Lower leg skin (tissue), 4 donors: ENCODE results near the gene ASF1B. TPM values are rescaled to one million over a fixed set of nuclear protein-coding genes. Genes with fewer than 3 reads are reported as not detected.
A peak's percentile ranks its signal among the peaks of the same experiment; 100 is the strongest.

ENCODE experiments used
- DNase-seq, 2 donors: peaks; one replicate each; pipeline ENCODE4 v3.0.0-alpha.2; 2019; ENCODE audit warnings: low spot score in 2 of 2
- H3K4me3 ChIP-seq: fragments of 200-600 bp; sonication (generic); 2 replicates; pipeline ENCODE4 v1.5.1; 2017; ENCODE audit warnings: mild to moderate bottlenecking, low read depth; ENCODE audit not compliant: poor library complexity, severe bottlenecking
- POLR2A ChIP-seq, 2 donors: fragments of 450-650 bp; IDR thresholded peaks; one replicate each; pipeline ENCODE4 v1.6.1; 2016 to 2017; ENCODE audit warnings: antibody characterized with exemption in 2 of 2, mild to moderate bottlenecking in 1 of 2, moderate library complexity in 1 of 2
- WGBS, 2 donors: methylation state at CpG; one replicate each; pipeline ENCODE4 v1.1.5; 2018; 5-methylcytosine and 5-hydroxymethylcytosine counted together
- intact Hi-C: fragments of 100-400 bp; cut with DNase I; formaldehyde crosslinking; loops from one replicate; pipeline ENCODE4 v1.15.0; 2023; ENCODE audit warnings: low total_unique reads
- total RNA-seq, 4 donors: library from RNA; depleted of rRNA; stranded (reverse); fragments of >200 nt; gene quantifications; one replicate each; pipeline ENCODE4 v1.1.0, GENCODE V29; 2016
- TF ChIP-seq, protein P1 (sequence below), 3 donors: fragments of 450-650 bp; IDR thresholded peaks; one replicate each; pipeline ENCODE4 v1.5.1; 2016; ENCODE audit warnings: antibody characterized with exemption in 3 of 3, mild to moderate bottlenecking in 3 of 3, moderate library complexity in 2 of 3

ASF1B gene
- total RNA-seq, 4 donors from 2014 or later = 1.6 to 3.2 (median 2.3) TPM; not detected in 1

DNA sequence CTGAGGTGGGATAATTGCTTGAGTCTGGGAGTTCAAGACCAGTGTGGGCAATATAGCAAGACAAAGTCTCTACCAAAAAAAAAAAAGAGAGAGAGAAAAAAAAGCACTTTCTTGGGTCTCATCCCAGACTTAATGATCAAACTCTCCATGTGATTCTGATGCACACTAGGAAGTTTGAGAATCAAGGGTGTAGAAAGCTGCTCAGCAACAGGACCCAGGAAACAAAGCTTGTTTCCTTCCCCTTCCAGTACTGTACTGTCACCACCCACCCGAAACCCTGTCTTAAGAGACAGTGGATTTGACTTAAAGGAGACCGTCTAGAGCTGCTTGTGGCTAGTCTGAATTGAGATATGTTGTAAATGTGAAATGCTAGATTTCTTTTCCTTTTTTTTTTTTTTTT lies 58.0 kb downstream of the ASF1B start:
- H3K4me3 ChIP-seq = no peak overlapping the region
- no peak for TF ChIP-seq POLR2A (IDR thresholded peaks at IDR 0.05)
- TF ChIP-seq, protein P1, sequence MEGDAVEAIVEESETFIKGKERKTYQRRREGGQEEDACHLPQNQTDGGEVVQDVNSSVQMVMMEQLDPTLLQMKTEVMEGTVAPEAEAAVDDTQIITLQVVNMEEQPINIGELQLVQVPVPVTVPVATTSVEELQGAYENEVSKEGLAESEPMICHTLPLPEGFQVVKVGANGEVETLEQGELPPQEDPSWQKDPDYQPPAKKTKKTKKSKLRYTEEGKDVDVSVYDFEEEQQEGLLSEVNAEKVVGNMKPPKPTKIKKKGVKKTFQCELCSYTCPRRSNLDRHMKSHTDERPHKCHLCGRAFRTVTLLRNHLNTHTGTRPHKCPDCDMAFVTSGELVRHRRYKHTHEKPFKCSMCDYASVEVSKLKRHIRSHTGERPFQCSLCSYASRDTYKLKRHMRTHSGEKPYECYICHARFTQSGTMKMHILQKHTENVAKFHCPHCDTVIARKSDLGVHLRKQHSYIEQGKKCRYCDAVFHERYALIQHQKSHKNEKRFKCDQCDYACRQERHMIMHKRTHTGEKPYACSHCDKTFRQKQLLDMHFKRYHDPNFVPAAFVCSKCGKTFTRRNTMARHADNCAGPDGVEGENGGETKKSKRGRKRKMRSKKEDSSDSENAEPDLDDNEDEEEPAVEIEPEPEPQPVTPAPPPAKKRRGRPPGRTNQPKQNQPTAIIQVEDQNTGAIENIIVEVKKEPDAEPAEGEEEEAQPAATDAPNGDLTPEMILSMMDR (IDR thresholded peaks at IDR 0.05) = no peak
- intact Hi-C loops = no loop called here
- no peak for DNase-seq
- WGBS, 2 donors = 43 to 65% methylated on average over 2 of the region's 2 CpGs

DNA sequence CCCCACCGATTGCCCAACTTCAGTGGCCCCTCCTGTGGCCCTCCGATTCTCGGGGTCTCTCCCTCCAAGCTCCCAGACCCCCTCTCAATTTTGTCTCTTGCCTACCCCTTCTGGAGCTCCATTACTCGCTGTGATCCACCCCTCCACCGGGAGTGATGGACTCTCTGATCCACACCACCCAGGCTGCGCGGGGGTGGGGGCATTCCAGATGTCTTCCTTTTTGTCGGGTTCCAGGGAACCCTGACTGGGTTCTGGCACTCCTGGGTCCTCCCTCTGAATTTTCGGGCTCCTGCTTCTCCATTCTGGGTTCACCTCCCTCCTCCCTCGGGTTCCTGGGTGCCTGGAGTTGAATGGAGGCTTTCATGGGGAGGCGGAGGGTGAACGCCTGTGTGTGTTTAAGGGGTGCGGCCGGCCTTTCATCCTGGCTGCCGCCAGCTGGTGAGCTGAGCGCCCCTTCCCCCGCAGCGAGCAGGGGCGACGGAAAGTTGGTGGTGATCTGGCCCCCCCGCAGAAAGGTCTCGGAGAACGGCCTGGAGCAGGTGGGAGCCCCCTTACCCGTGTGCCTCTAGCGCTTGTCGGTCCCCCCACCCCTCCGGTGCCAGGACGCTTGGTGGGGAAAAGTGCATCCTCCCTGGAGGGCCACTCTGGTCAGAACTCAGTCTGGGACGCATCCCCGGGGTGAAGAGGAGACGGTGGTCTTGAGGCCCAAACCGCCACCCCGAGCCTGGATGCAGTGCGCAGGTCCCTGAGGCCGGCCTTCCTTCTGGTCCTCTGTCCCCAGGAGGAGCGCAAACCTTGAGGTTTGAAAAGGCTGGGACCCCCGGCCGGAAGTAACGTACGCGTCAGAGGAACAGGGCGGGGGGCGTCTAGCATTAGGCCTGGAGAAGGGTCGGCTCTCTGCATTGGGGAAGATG lies 62.2 kb downstream of the ASF1B start:
- TF ChIP-seq, protein P1 (IDR thresholded peaks at IDR 0.05) = no peak
- no peak for TF ChIP-seq POLR2A (IDR thresholded peaks at IDR 0.05)
- H3K4me3 ChIP-seq = peak overlapping the region; percentile 51
- DNase-seq = peak in 1 of 2 donors; percentile 91
- 0 to 4% methylated on average over 29 to 35 of the region's 44 CpGs for WGBS, 2 donors
- intact Hi-C loops = loop anchor here (2.0 kb wide), 1 partner anchor 191 kb away; no protein-coding TSS in a partner anchor

DNA sequence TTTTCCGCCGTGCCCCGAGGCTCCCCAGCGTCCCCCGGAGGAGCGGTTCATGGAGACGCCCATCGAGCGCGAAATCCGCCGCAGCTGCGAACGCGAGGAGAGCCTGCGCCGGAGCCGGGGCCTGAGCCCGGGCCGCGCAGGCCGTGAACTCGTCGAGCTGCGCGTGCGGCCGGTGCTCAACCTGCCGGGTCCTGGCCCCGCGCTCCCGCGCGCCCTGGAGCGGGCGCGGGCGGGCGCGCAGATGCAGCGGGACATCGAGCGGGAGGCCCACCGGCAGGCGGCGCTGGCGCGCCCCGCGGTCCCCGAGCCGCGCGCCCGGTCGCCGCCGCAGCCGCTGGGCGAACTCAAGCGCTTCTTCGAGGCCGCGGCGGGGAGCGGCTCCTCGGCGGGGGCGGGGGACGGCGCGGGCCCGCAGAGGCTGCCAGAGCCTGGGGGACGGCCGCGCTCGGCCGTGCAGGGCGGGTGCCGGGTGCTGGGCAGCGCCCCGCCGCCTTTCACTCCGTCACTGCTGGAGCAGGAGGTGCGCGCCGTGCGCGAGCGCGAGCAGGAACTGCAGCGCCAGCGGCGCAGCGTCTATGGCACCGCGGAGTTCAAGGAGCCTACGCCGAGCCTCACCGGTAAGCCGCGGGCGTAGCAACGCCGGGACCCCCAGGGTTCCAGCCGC lies 63.0 kb downstream of the ASF1B start:
- TF ChIP-seq POLR2A (IDR thresholded peaks at IDR 0.05) = no peak
- TF ChIP-seq, protein P1 (IDR thresholded peaks at IDR 0.05) = no peak
- H3K4me3 ChIP-seq = peak overlapping the region; percentile 51
- peak in 1 of 2 donors; percentile 56 for DNase-seq
- intact Hi-C loops = loop anchor here (2.0 kb wide), 1 partner anchor 191 kb away; no protein-coding TSS in a partner anchor
- whole genome bisulfite sequencing, 2 donors = 0% methylated on average over 32 to 39 of the region's 106 CpGs

DNA sequence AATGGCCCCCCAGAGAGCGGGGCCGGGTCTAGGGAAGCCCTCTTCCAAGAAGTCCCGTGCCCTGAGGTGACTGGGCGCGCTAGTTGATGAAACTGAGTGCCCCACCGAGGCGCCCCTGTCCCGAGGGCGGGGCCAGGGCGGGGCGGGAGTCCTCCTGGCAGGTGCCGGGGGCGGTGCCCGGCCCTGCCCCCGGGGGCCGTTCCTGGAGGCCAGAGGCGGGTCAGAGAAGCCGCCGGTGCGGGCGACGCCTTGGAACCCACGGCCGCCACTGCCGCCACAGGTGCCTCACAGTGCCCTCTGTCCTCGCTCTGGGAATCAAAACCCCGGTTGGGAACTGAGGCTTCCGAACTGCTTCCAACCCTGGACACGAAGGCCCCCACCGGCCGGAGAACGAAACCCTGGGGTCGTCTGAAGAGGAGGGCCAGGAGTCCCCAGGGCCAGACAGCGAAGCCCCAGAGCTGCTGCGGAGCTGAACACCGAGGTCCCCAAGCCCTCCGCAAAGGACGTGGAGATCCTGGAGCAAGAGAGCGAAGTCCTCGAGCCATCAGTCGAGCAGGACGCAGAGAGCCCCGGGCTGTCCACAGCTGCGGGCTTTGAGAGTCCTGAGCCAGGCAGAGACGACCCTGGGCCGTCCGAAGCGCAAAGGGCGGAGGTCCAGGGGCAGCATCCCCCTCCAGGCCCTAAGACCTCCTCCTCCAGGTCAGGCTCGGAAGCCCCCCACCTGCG lies 63.7 kb downstream of the ASF1B start, which contains the start of gene MISP3:
Gene MISP3 (plus strand): TSS at position 252 of the 726 bp plus-strand sequence. CDS start 524 bp downstream, outside the sequence.
- intact Hi-C loops = loop anchor here (2.0 kb wide), 1 partner anchor 190 kb away; no protein-coding TSS in a partner anchor
- WGBS, 2 donors = 2% methylated on average over 27 of the region's 51 CpGs
- peak within 1 kb of the TSS; percentile 51 for H3K4me3 ChIP-seq
- TF ChIP-seq, protein P1 (IDR thresholded peaks at IDR 0.05) = no peak
- TF ChIP-seq POLR2A (IDR thresholded peaks at IDR 0.05) = no peak
- peak in 1 of 2 donors; percentile 89 for DNase-seq

DNA sequence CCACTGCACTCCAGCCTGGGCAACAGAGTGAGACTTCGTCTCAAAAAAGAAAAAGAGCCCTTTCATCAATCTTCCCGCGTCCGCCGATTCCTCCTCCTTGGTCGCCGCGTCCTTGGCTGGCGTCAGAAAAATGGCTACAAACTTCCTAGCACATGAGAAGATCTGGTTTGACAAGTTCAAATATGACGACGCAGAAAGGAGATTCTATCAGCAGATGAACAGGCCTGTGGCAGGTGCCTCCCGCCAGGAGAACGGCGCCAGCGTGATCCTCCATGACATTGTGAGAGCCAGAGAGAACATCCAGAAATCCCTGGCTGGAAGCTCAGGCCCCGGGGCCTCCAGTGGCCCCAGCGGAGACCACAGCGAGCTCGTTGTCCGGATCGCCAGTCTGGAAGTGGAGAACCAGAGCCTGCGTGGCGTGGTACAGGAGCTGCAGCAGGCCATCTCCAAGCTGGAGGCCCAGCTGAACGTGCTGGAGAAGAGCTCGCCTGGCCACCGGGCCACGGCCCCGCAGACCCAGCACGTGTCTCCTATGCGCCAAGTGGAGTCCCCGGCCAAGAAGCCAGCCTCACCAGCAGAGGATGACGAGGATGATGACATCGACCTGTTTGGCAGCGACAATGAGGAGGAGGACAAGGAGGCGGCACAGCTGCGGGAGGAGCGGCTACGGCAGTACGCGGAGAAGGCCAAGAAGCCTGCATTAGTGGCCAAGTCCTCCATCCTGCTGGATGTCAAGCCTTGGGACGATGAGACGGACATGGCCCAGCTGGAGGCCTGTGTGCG lies 65.9 kb downstream of the ASF1B start:
- intact Hi-C loops = no loop called here
- H3K4me3 ChIP-seq = no peak overlapping the region
- peak in 1 of 2 donors; percentile 76 for DNase-seq
- 72 to 78% methylated on average over 40 to 43 of the region's 43 CpGs for WGBS, 2 donors
- no peak for TF ChIP-seq POLR2A (IDR thresholded peaks at IDR 0.05)
- TF ChIP-seq, protein P1 (IDR thresholded peaks at IDR 0.05) = no peak
